KMS-11 (cell line): ENCODE measurements around the gene ANXA10.

Source experiments
- H2AFZ ChIP-seq: fragments of 200-600 bp; sonication (generic); 2 replicates; pipeline ENCODE4 v1.6.1; 2016; ENCODE audit warnings: antibody characterized with exemption, mixed run types, low read depth
- H3K27ac ChIP-seq: fragments of 200-600 bp; sonication (generic); 2 replicates; pipeline ENCODE4 v1.6.1; 2016; ENCODE audit warnings: mild to moderate bottlenecking, mixed run types
- H3K27me3 ChIP-seq: fragments of 200-600 bp; sonication (generic); 2 replicates; pipeline ENCODE4 v1.6.1; 2017; ENCODE audit warnings: mild to moderate bottlenecking, low read depth, mixed run types, moderate library complexity; ENCODE audit not compliant: insufficient read depth
- H3K36me3 ChIP-seq: fragments of 200-600 bp; sonication (generic); 2 replicates; pipeline ENCODE4 v1.6.1; 2017; ENCODE audit warnings: mild to moderate bottlenecking, mixed run types; ENCODE audit not compliant: insufficient read depth
- H3K4me1 ChIP-seq: fragments of 200-600 bp; sonication (generic); 2 replicates; pipeline ENCODE4 v1.6.1; 2016; ENCODE audit warnings: mild to moderate bottlenecking, low read depth, mixed run types; ENCODE audit not compliant: poor library complexity, severe bottlenecking
- H3K4me2 ChIP-seq: fragments of 200-600 bp; sonication (generic); 2 replicates; pipeline ENCODE4 v1.7.0; 2016; ENCODE audit warnings: mild to moderate bottlenecking, mixed run types
- H3K4me3 ChIP-seq: fragments of 200-600 bp; sonication (generic); IDR thresholded peaks from 2 replicates; pipeline ENCODE4 v1.6.1; 2017; ENCODE audit warnings: low read depth, low read length, mixed read lengths; ENCODE audit not compliant: insufficient read depth
- H3K79me2 ChIP-seq: fragments of 200-600 bp; sonication (generic); 2 replicates; pipeline ENCODE4 v1.6.1; 2016; ENCODE audit warnings: low read depth, mixed run types; ENCODE audit not compliant: insufficient read depth
- H3K9ac ChIP-seq: fragments of 200-600 bp; sonication (generic); 2 replicates; pipeline ENCODE4 v1.6.1; 2016; ENCODE audit warnings: mild to moderate bottlenecking, mixed run types
- H4K20me1 ChIP-seq: fragments of 200-600 bp; sonication (generic); 2 replicates; pipeline ENCODE4 v1.6.1; 2016; ENCODE audit warnings: mild to moderate bottlenecking, mixed run types; ENCODE audit not compliant: insufficient read depth
- CTCF ChIP-seq: fragments of 200-600 bp; sonication (generic); conservative IDR thresholded peaks from 2 replicates; pipeline ENCODE4 v1.6.1; 2017; ENCODE audit warnings: low read depth, mild to moderate bottlenecking, antibody characterized with exemption, low read length, moderate library complexity, mixed read lengths

Gene ANXA10

GRCh38 chr4:168220893-168221292 is 128.6 kb downstream of the ANXA10 start:
- no peak overlapping the region for H3K4me2 ChIP-seq
- no peak overlapping the region for H3K9ac ChIP-seq
- no peaks in the 10 kb centered on the region for H3K36me3 ChIP-seq
- H2AFZ ChIP-seq = no peak overlapping the region
- H3K27ac ChIP-seq = no peak overlapping the region
- TF ChIP-seq CTCF = no peak
- H4K20me1 ChIP-seq = no peaks in the 10 kb centered on the region
- no peaks in the 10 kb centered on the region for H3K27me3 ChIP-seq
- no peaks in the 10 kb centered on the region for H3K4me1 ChIP-seq
- no peaks in the 10 kb centered on the region for H3K79me2 ChIP-seq
- H3K4me3 ChIP-seq = no peak overlapping the region

GRCh38 chr4:168221301-168221700 is 129.0 kb downstream of the ANXA10 start:
- Histone ChIP-seq H4K20me1 (no peaks in the 10 kb centered on the region), H3K4me2 (no peak overlapping the region), H3K36me3 (no peaks in the 10 kb centered on the region), H3K9ac (no peak overlapping the region), H2AFZ (no peak overlapping the region), H3K79me2 (no peaks in the 10 kb centered on the region), H3K4me3 (no peak overlapping the region), H3K27me3 (no peaks in the 10 kb centered on the region), H3K4me1 (no peaks in the 10 kb centered on the region), H3K27ac (no peak overlapping the region)
- no peak for TF ChIP-seq CTCF
